Activated T-helper 1 cell treated with Interleukin-2 at 50 U/mL for 16 hours (primary cell): ENCODE measurements around the gene PPM1H.

ENCODE experiments used
- DNase-seq: peaks from one replicate; pipeline ENCODE4 v3.0.0-alpha.2; 2020; ENCODE audit warnings: low read depth

PPM1H gene

GRCh38 chr12:62873826-62874448, 61.0 kb downstream of the PPM1H start:
- no peak for DNase-seq

- no peak for DNase-seq
These were observed 61.7 kb downstream of the PPM1H start for GRCh38 chr12:62873116-62873825.

DNA sequence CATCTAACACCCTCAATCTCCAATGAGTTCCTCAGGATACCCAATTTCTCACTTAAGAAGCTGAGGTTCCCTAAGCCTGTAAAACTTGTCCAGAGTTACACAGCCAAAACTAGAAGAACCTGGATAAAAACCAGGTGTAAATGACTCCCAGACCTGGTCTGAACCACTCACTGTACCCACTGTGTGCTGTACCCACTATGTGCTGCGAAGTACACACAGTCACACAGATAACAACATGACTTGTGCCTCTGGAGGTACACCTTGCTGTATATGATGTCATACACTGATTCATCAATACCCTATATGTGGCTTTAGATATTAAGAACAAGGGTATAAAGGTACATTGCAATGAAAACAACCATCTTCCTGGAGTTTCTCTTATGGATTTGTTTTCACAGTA, 66.1 kb downstream of the PPM1H start:
- DNase-seq: no peak

- no peak for DNase-seq
These were observed 68.4 kb downstream of the PPM1H start for GRCh38 chr12:62866451-62867082.

DNA sequence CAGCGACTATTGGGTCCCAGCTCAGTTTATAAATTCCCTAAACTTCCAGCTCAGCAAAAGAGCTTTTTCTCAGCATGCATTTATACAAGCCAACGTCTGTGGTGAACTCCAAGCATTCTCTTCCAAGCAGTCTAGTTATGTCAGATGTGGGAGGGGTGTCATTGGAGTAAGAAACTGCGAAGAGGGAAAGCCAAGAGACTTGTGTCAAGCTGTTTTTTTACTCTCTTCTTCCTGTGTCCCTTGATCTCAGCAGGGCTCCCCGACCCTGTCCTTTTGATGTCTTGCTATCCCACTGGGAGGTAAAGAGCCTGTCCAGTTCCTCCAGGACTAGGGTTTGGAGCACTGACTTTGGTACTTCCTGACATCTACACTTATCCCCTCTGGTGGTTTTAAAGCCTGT, 69.0 kb downstream of the PPM1H start:
- no peak for DNase-seq

DNA sequence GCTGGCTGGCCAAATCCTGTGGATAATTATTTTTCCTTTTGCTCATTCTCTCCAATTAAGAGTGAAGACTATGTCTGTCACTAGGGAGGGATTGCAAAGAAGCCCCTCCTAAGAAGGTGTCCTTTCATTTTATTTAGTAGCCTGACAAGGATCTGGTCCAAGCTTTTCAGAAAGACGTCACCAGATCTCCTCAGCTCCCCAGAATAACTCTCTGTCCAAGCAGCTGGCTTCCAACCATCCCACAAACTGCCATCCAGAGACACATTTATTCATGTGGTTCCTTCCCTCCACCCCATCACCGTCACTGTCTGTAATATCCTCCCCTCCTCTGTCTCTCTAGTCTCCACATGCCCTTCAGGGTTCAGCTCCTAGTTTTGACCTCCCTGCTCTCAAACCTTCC, 69.9 kb downstream of the PPM1H start:
- DNase-seq: no peak

DNA sequence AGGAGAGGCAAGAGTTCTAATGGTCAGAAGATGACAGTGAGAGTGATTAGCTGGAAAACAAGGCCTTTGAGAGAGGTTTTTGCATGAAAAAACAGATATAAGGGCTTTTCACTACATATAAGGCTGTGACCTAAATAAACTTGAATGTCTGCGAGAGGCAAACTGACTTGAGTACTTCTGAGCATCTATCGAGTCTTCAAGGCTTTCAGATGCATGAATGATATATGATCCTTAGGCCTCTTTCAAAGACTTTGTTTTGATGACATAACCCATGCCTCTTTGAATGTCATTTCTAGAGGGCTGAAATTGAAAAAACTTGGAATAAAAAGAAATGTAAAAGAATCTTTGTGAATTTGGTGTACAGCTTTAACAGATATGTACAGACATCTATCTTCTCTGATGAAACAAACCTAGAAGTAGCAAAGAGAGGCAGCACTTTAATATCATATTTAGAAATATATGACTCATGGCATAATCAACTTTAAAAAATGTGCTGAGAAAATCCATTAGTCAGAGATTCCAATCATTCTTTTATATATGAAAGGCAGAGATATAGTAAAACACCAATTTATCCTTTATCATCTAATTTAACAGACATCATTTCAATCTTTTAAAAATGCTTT, 72.6 kb downstream of the PPM1H start:
- no peak for DNase-seq

- DNase-seq: no peak
These were observed 73.4 kb downstream of the PPM1H start for GRCh38 chr12:62861586-62861985.

- DNase-seq: no peak
These were observed 74.2 kb downstream of the PPM1H start for GRCh38 chr12:62860501-62861411.

GRCh38 chr12:62860020-62860419, 74.9 kb downstream of the PPM1H start:
- DNase-seq: no peak

GRCh38 chr12:62859321-62859737, 75.6 kb downstream of the PPM1H start:
- no peak for DNase-seq

DNA sequence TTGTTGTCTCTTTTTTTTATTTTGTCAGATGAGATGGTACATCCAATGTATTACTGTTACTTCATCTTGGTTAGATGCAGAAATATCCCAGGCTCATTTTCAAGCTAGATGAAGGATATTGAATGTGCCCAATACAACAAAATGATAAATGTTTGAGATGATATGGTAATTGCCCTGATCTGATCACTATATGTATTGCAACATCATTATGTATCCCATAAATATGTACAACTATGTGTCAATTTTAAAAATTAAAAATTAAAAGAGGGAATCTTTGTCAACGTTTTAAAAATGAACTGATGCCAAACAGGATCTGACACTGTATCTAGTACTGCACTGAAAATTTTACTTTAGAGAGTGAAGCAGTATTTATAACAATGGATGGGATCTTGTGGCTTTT, 78.5 kb downstream of the PPM1H start:
- no peak for DNase-seq

DNA sequence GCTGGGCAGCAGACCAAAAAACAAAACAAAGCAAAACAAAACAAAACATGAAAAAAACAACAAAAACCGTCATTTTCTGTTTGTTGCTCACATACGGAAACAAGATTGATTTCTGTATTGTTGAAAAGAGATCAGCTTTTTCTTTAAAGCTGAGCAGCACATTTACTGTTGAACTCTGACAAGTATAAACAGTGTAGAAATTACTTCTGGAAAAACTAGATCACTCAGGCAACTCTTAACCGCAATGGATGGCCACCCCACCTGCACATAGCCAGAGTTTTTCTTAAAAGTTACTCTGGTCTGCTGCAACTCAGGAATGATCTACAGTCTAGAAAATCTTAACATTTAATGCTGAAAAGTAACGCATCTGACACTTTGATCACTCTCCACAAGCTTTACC, 80.9 kb downstream of the PPM1H start:
- no peak for DNase-seq

DNA sequence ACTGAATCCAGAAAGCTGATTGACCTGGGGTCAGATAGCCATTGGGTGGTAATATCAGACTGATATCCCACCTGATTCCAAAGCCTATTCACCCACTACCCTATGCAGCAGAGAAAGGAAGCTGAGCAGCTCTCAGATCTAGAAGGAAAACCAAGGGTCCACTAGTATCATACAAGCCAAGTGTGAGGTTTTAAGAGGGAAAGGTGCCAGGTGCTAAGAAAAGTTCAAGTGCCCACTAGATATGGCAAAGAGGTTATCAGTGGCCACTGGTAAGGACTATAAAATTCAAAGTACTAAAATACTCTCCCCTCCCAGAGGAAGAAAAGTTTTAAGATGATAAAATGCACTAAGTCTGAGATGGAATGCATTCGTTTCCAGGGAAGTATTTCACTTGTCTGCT, 85.6 kb downstream of the PPM1H start:
- DNase-seq: no peak

GRCh38 chr12:62848418-62848817, 86.5 kb downstream of the PPM1H start:
- no peak for DNase-seq

DNA sequence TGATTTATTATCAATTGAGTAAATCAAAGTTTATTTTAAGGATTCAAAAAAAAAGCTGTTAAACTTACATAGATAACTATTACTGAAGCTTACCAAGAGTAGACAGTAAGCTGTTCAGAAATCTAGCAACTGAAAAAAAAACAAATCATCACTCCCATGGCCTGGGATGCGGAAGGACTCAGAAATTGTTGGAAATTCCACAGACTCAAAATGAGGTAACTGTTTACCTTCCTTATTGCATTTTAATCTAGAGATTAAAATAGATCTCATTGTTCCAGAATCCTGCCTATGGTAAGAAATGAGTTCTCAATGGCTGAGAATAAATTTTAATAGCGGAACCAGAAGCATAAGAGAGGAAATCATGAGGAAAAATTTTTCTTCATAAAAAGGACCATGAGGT, 87.2 kb downstream of the PPM1H start:
- DNase-seq: no peak

DNA sequence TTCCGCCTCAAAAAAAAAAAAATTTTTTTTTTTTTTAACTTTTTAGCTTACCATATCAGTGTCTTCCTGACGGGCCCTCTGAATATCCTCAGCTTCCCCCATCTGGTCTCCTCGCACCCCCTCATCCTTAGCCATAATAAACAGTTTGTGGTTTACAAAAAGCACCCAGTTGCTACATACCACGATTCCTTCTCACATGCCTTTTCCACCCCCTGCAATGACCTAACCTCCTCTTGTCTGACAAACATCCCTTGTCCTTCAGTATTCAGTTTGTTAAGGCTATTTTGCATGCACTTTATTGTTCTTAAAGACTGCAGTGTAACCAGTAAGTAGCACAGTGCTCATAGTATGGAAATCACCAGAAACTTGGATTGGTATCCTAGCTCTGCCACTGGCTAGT, 88.5 kb downstream of the PPM1H start:
- DNase-seq: no peak

GRCh38 chr12:62844915-62845314, 90.0 kb downstream of the PPM1H start:
- DNase-seq: no peak

DNA sequence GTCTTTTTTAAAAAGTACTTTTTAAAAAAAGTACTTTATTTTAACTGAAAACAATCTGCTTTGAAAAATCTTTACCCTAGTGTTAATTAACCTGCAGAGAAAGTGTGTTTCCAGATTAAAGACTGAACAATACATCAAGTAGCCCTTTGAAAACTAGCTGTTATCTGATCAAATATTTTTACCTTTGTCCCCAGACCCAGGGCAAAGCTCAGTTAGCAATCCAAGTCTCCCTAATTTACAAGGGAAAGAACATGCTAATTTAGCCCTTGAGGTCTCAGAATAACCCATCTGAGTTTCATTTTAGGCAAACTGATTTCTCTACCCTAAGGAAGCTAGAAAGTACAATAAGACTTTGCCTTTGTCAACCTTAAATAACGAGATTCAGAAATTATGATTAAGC, 91.2 kb downstream of the PPM1H start:
- no peak for DNase-seq

- DNase-seq: no peak
These were observed 93.1 kb downstream of the PPM1H start for GRCh38 chr12:62841846-62842245.

DNA sequence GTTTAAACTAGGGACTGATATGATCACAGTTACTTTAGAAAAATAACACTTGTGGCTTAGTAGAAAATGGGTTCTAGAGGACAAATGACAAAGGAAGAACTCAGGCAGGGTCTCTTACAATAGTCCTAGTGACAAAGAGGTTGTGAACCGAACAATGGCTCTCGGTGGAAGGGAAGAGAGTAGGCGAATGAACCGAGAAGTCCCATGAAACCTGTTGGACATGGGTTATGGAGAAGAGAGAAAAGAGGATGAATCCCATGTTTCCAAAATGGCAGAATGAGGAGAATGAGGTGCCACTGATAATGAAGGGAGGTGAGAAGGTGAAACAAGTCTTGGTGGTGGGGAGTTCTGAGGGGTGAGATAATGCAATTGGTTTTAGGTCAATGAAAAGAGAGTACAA, 94.1 kb downstream of the PPM1H start:
- no peak for DNase-seq
